HEK293 (cell line): ENCODE results near the gene HOXA3.

Experiments
- CTCF ChIA-PET: fragments of 350-600 bp; formaldehyde crosslinking; extraction: SDS; loops from one replicate; lab custom pipeline; 2021; ENCODE audit warnings: antibody characterized with exemption; lab: Yijun Ruan, JAX
- POLR2A ChIA-PET: fragments of 300-600 bp; formaldehyde crosslinking; extraction: SDS; loops from one replicate; lab custom pipeline; 2020; ENCODE audit warnings: antibody characterized with exemption, inconsistent platforms; lab: Yijun Ruan, JAX
- H3K27ac ChIP-seq: fragments of 200-500 bp; sonication (Bioruptor generic); 2 replicates; pipeline ENCODE4 v1.5.1; 2014; ENCODE audit warnings: low read depth, low read length, control low read depth, inconsistent platforms; ENCODE audit errors: extremely low read depth
- H3K36me3 ChIP-seq, 2 experiments: fragments of 200-500 bp in 1 of 2; sonication (Bioruptor generic) in 1 of 2; 1 replicate in 1 of 2; 2 replicates in 1 of 2; pipeline ENCODE4 v1.5.1; 2014 to 2017; ENCODE audit warnings: inconsistent platforms in 2 of 2, low read length in 2 of 2; ENCODE audit not compliant: control insufficient read depth in 2 of 2, insufficient read depth in 1 of 2
- H3K4me1 ChIP-seq: fragments of 200-500 bp; sonication (Bioruptor generic); 2 replicates; pipeline ENCODE4 v1.5.1; 2014; ENCODE audit warnings: mild to moderate bottlenecking, low read length, inconsistent platforms; ENCODE audit not compliant: control insufficient read depth, insufficient read depth
- H3K4me3 ChIP-seq: 2 replicates; pipeline ENCODE4 v1.5.1; 2011; ENCODE audit warnings: low read depth, mild to moderate bottlenecking, control low read depth, low read length, moderate library complexity
- H3K9me3 ChIP-seq: fragments of 200-500 bp; sonication (Bioruptor generic); 2 replicates; pipeline ENCODE4 v1.5.1; 2014; ENCODE audit warnings: low read depth, low read length, inconsistent platforms; ENCODE audit not compliant: control insufficient read depth, insufficient read depth
- BCL11A ChIP-seq: fragments of 450-650 bp; formaldehyde crosslinking; IDR thresholded peaks from 2 replicates; pipeline ENCODE4 v1.5.1; 2016; ENCODE audit warnings: low read depth, missing biosample characterization, missing genetic modification characterization
- BCL11B ChIP-seq: fragments of 450-650 bp; formaldehyde crosslinking; IDR thresholded peaks from 2 replicates; pipeline ENCODE4 v1.5.1; 2016; ENCODE audit warnings: low read depth, missing biosample characterization, missing genetic modification characterization
- FEZF1 ChIP-seq: fragments of 450-650 bp; formaldehyde crosslinking; IDR thresholded peaks from 2 replicates; pipeline ENCODE4 v1.5.1; 2016; ENCODE audit warnings: missing biosample characterization, missing genetic modification characterization
- IKZF3 ChIP-seq: fragments of 450-650 bp; IDR thresholded peaks from 2 replicates; pipeline ENCODE4 v1.5.0; 2018; ENCODE audit warnings: missing biosample characterization, mild to moderate bottlenecking, missing genetic modification characterization, moderate library complexity
- KLF10 ChIP-seq: fragments of 450-650 bp; IDR thresholded peaks from 2 replicates; pipeline ENCODE4 v1.5.1; 2018; ENCODE audit warnings: missing biosample characterization, mild to moderate bottlenecking, missing genetic modification characterization
- KLF8 ChIP-seq: fragments of 450-650 bp; formaldehyde crosslinking; IDR thresholded peaks from 2 replicates; pipeline ENCODE4 v1.5.1; 2016; ENCODE audit warnings: missing biosample characterization, missing genetic modification characterization
- PRDM1 ChIP-seq: fragments of 450-650 bp; formaldehyde crosslinking; IDR thresholded peaks from 2 replicates; pipeline ENCODE4; 2016; ENCODE audit warnings: missing biosample characterization, missing genetic modification characterization
- ZBTB20 ChIP-seq: fragments of 450-650 bp; formaldehyde crosslinking; IDR thresholded peaks from 2 replicates; pipeline ENCODE4 v1.5.1; 2016; ENCODE audit warnings: missing biosample characterization, missing genetic modification characterization
- ZEB2 ChIP-seq: fragments of 450-650 bp; formaldehyde crosslinking; IDR thresholded peaks from 2 replicates; pipeline ENCODE4 v1.5.1; 2016; ENCODE audit warnings: missing biosample characterization, missing genetic modification characterization
- ZNF341 ChIP-seq: fragments of 450-650 bp; formaldehyde crosslinking; IDR thresholded peaks from 2 replicates; pipeline ENCODE4; 2016; ENCODE audit warnings: low read depth, missing biosample characterization, missing genetic modification characterization
- ZNF366 ChIP-seq: fragments of 450-650 bp; formaldehyde crosslinking; conservative IDR thresholded peaks from 2 replicates; pipeline ENCODE4 v1.5.1; 2016; ENCODE audit warnings: missing biosample characterization, missing genetic modification characterization
- ZNF654 ChIP-seq: fragments of 450-650 bp; formaldehyde crosslinking; IDR thresholded peaks from 2 replicates; pipeline ENCODE4 v1.5.1; 2016; ENCODE audit warnings: low read depth, missing biosample characterization, missing genetic modification characterization
- ZNF660 ChIP-seq: fragments of 450-650 bp; IDR thresholded peaks from 2 replicates; pipeline ENCODE4 v1.5.1; 2018; ENCODE audit warnings: missing biosample characterization, mild to moderate bottlenecking, missing genetic modification characterization
- ZNF747 ChIP-seq: fragments of 450-650 bp; formaldehyde crosslinking; IDR thresholded peaks from 2 replicates; pipeline ENCODE4 v1.5.1; 2016; ENCODE audit warnings: missing biosample characterization, missing genetic modification characterization
- ZNF843 ChIP-seq: fragments of 450-650 bp; formaldehyde crosslinking; IDR thresholded peaks from 2 replicates; pipeline ENCODE4 v1.5.1; 2016; ENCODE audit warnings: missing biosample characterization, missing genetic modification characterization
- ZXDB ChIP-seq: fragments of 450-650 bp; formaldehyde crosslinking; IDR thresholded peaks from 2 replicates; pipeline ENCODE4 v1.5.1; 2016; ENCODE audit warnings: missing biosample characterization, missing genetic modification characterization
- TF ChIP-seq, protein P1 (sequence below): fragments of 450-650 bp; formaldehyde crosslinking; IDR thresholded peaks from 2 replicates; pipeline ENCODE4 v1.5.1; 2017; ENCODE audit warnings: missing biosample characterization, missing genetic modification characterization
- TF ChIP-seq, protein P2 (sequence below): fragments of 450-650 bp; formaldehyde crosslinking; IDR thresholded peaks from 2 replicates; pipeline ENCODE4 v1.5.1; 2017; ENCODE audit warnings: missing biosample characterization, mild to moderate bottlenecking, missing genetic modification characterization, moderate library complexity
- TF ChIP-seq, protein P3 (sequence below): fragments of 450-650 bp; formaldehyde crosslinking; IDR thresholded peaks from 2 replicates; pipeline ENCODE4 v1.5.1; 2016; ENCODE audit warnings: missing biosample characterization, missing genetic modification characterization
- TF ChIP-seq, protein P4 (sequence below): fragments of 450-650 bp; formaldehyde crosslinking; conservative IDR thresholded peaks from 2 replicates; pipeline ENCODE4 v1.5.1; 2016; ENCODE audit warnings: low read depth, missing biosample characterization, missing genetic modification characterization
- TF ChIP-seq, protein P5 (sequence below): fragments of 450-650 bp; formaldehyde crosslinking; IDR thresholded peaks from 2 replicates; pipeline ENCODE4 v1.5.1; 2017; ENCODE audit warnings: missing biosample characterization, missing genetic modification characterization
- TF ChIP-seq, protein P6 (sequence below): fragments of 450-650 bp; IDR thresholded peaks from 2 replicates; pipeline ENCODE4 v1.5.1; 2018; ENCODE audit warnings: missing biosample characterization, missing genetic modification characterization
- TF ChIP-seq, protein P7 (sequence below): fragments of 450-650 bp; formaldehyde crosslinking; IDR thresholded peaks from 2 replicates; pipeline ENCODE4 v1.5.1; 2016; ENCODE audit warnings: missing biosample characterization, missing genetic modification characterization

The HOXA3 gene

DNA sequence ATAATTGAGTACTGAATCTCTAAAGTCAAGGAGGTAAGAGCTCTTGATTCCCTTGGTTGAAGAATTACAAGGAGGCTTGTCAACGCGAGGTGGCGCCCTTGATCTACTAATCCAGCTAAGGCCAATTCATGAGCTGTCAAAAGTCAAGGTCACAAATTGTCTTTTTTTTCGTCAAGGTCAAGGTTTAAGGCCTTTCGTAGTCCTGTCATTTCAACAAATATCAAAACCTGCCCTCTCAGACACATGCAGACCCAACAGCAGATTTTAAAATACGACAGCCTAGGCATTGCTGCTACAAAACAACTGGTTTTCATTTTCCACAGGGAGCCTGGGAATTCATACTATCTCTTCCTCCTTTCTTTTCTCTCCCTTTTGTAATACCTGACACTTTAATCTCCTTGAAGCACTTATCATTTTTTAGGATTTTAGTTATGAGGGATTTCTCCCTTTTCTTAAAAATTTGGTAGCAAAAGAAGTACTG is 43.9 kb upstream of the HOXA3 start:
- Histone ChIP-seq H3K27ac (no peak overlapping the region), H3K4me1 (peaks cover 17% of the 10 kb centered on the region), H3K4me3 (peak overlapping the region; percentile 89), H3K9me3 (no peaks in the 10 kb centered on the region), H3K36me3 (peaks cover 9 to 23% of the 10 kb centered on the region in 2 experiments; a peak in 2 of 3 replicates)
- ChIA-PET POLR2A (interaction anchor here (0.6 to 2.6 kb wide), 4 partner anchors 10 to 544 kb away, joined by 3 to 25 read pairs (median 4); partner anchors contain the start of gene HOXA11), CTCF (interaction anchor here (0.5 to 3.1 kb wide), 39 partner anchors 9 to 898 kb away, joined by 3 to 26 read pairs (median 4); partner anchors contain the start of genes HIBADH and HOXA11)
- TF ChIP-seq FEZF1 (peak; percentile 90), ZNF660 (peak; percentile 46; the same call in 1 of the 2 replicates), KLF10 (tag by site-specific recombination) (0 out of 2 replicates have a peak, but pooled peaks have one; percentile 46), IKZF3 (peak; percentile 22; the same call in 1 of the 2 replicates), ZNF366 (tag by site-specific recombination) (peak; percentile 79), ZNF747 (tag by site-specific recombination) (no peak), ZXDB (tag by site-specific recombination) (0 out of 2 replicates have a peak, but pooled peaks have one; percentile 23), ZBTB20 (no peak), BCL11A (tag by site-specific recombination) (peak; percentile 87), ZEB2 (0 out of 2 replicates have a peak, but pooled peaks have one; percentile 35), KLF8 (tag by site-specific recombination) (0 out of 2 replicates have a peak, but pooled peaks have one; percentile 30), ZNF843 (tag by site-specific recombination) (0 out of 2 replicates have a peak, but pooled peaks have one; percentile 15), ZNF654 (tag by site-specific recombination) (peak; percentile 87), BCL11B (tag by site-specific recombination) (peak; percentile 80), ZNF341 (no peak), PRDM1 (tag by site-specific recombination) (peak; percentile 54; the same call in 1 of the 2 replicates)
- TF ChIP-seq, protein P1, sequence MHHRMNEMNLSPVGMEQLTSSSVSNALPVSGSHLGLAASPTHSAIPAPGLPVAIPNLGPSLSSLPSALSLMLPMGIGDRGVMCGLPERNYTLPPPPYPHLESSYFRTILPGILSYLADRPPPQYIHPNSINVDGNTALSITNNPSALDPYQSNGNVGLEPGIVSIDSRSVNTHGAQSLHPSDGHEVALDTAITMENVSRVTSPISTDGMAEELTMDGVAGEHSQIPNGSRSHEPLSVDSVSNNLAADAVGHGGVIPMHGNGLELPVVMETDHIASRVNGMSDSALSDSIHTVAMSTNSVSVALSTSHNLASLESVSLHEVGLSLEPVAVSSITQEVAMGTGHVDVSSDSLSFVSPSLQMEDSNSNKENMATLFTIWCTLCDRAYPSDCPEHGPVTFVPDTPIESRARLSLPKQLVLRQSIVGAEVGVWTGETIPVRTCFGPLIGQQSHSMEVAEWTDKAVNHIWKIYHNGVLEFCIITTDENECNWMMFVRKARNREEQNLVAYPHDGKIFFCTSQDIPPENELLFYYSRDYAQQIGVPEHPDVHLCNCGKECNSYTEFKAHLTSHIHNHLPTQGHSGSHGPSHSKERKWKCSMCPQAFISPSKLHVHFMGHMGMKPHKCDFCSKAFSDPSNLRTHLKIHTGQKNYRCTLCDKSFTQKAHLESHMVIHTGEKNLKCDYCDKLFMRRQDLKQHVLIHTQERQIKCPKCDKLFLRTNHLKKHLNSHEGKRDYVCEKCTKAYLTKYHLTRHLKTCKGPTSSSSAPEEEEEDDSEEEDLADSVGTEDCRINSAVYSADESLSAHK: no peak
- TF ChIP-seq, protein P2, sequence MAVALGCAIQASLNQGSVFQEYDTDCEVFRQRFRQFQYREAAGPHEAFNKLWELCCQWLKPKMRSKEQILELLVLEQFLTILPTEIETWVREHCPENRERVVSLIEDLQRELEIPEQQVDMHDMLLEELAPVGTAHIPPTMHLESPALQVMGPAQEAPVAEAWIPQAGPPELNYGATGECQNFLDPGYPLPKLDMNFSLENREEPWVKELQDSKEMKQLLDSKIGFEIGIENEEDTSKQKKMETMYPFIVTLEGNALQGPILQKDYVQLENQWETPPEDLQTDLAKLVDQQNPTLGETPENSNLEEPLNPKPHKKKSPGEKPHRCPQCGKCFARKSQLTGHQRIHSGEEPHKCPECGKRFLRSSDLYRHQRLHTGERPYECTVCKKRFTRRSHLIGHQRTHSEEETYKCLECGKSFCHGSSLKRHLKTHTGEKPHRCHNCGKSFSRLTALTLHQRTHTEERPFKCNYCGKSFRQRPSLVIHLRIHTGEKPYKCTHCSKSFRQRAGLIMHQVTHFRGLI (tag by site-specific recombination): 0 out of 2 replicates have a peak, but pooled peaks have one; percentile 16
- TF ChIP-seq, protein P3, sequence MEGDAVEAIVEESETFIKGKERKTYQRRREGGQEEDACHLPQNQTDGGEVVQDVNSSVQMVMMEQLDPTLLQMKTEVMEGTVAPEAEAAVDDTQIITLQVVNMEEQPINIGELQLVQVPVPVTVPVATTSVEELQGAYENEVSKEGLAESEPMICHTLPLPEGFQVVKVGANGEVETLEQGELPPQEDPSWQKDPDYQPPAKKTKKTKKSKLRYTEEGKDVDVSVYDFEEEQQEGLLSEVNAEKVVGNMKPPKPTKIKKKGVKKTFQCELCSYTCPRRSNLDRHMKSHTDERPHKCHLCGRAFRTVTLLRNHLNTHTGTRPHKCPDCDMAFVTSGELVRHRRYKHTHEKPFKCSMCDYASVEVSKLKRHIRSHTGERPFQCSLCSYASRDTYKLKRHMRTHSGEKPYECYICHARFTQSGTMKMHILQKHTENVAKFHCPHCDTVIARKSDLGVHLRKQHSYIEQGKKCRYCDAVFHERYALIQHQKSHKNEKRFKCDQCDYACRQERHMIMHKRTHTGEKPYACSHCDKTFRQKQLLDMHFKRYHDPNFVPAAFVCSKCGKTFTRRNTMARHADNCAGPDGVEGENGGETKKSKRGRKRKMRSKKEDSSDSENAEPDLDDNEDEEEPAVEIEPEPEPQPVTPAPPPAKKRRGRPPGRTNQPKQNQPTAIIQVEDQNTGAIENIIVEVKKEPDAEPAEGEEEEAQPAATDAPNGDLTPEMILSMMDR (tag by site-specific recombination): peak; percentile 71
- TF ChIP-seq, protein P4, sequence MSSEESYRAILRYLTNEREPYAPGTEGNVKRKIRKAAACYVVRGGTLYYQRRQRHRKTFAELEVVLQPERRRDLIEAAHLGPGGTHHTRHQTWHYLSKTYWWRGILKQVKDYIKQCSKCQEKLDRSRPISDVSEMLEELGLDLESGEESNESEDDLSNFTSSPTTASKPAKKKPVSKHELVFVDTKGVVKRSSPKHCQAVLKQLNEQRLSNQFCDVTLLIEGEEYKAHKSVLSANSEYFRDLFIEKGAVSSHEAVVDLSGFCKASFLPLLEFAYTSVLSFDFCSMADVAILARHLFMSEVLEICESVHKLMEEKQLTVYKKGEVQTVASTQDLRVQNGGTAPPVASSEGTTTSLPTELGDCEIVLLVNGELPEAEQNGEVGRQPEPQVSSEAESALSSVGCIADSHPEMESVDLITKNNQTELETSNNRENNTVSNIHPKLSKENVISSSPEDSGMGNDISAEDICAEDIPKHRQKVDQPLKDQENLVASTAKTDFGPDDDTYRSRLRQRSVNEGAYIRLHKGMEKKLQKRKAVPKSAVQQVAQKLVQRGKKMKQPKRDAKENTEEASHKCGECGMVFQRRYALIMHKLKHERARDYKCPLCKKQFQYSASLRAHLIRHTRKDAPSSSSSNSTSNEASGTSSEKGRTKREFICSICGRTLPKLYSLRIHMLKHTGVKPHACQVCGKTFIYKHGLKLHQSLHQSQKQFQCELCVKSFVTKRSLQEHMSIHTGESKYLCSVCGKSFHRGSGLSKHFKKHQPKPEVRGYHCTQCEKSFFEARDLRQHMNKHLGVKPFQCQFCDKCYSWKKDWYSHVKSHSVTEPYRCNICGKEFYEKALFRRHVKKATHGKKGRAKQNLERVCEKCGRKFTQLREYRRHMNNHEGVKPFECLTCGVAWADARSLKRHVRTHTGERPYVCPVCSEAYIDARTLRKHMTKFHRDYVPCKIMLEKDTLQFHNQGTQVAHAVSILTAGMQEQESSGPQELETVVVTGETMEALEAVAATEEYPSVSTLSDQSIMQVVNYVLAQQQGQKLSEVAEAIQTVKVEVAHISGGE (tag by site-specific recombination): no peak
- TF ChIP-seq, protein P5, sequence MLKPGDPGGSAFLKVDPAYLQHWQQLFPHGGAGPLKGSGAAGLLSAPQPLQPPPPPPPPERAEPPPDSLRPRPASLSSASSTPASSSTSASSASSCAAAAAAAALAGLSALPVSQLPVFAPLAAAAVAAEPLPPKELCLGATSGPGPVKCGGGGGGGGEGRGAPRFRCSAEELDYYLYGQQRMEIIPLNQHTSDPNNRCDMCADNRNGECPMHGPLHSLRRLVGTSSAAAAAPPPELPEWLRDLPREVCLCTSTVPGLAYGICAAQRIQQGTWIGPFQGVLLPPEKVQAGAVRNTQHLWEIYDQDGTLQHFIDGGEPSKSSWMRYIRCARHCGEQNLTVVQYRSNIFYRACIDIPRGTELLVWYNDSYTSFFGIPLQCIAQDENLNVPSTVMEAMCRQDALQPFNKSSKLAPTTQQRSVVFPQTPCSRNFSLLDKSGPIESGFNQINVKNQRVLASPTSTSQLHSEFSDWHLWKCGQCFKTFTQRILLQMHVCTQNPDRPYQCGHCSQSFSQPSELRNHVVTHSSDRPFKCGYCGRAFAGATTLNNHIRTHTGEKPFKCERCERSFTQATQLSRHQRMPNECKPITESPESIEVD: peak; percentile 88
- TF ChIP-seq, protein P6, sequence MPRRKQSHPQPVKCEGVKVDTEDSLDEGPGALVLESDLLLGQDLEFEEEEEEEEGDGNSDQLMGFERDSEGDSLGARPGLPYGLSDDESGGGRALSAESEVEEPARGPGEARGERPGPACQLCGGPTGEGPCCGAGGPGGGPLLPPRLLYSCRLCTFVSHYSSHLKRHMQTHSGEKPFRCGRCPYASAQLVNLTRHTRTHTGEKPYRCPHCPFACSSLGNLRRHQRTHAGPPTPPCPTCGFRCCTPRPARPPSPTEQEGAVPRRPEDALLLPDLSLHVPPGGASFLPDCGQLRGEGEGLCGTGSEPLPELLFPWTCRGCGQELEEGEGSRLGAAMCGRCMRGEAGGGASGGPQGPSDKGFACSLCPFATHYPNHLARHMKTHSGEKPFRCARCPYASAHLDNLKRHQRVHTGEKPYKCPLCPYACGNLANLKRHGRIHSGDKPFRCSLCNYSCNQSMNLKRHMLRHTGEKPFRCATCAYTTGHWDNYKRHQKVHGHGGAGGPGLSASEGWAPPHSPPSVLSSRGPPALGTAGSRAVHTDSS (tag by site-specific recombination): no peak
- TF ChIP-seq, protein P7, sequence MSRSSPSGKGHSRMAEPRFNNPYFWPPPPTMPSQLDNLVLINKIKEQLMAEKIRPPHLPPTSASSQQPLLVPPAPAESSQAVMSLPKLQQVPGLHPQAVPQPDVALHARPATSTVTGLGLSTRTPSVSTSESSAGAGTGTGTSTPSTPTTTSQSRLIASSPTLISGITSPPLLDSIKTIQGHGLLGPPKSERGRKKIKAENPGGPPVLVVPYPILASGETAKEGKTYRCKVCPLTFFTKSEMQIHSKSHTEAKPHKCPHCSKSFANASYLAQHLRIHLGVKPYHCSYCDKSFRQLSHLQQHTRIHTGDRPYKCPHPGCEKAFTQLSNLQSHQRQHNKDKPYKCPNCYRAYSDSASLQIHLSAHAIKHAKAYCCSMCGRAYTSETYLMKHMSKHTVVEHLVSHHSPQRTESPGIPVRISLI (tag by site-specific recombination): peak; percentile 46; the same call in 1 of the 2 replicates
